GM10266 (cell line): Measurements from ENCODE around the gene CHST9.

ENCODE experiments used
- DNase-seq: peaks from one replicate; pipeline ENCODE4 v3.0.0; 2012; ENCODE audit errors: extremely low spot score
- TF ChIP-seq, protein P1 (sequence below): IDR thresholded peaks from 2 replicates; pipeline ENCODE4 v1.5.1; 2012; ENCODE audit warnings: mild to moderate bottlenecking, low read depth; ENCODE audit not compliant: control insufficient read depth, insufficient read depth; ENCODE audit errors: missing control alignments

CHST9 gene

DNA sequence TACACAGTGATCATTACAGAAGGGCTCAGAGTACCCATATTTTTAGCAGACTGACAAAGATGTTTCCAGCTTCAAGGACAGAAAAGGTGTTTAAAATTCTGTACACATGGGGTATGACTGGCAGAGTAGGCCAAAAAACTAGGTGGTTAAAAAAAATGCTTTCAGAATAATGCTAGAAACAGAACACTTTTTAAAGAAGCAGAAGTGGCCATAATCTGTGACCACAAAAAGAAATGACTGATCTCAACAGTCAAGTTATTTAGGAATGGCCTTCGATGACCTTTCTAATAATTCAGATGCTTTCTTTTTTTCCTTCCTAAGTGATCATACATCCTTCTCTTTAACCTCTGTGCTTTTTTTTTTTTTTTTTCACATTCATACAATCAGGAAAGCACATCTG, 315.5 kb downstream of the CHST9 start:
- TF ChIP-seq, protein P1, sequence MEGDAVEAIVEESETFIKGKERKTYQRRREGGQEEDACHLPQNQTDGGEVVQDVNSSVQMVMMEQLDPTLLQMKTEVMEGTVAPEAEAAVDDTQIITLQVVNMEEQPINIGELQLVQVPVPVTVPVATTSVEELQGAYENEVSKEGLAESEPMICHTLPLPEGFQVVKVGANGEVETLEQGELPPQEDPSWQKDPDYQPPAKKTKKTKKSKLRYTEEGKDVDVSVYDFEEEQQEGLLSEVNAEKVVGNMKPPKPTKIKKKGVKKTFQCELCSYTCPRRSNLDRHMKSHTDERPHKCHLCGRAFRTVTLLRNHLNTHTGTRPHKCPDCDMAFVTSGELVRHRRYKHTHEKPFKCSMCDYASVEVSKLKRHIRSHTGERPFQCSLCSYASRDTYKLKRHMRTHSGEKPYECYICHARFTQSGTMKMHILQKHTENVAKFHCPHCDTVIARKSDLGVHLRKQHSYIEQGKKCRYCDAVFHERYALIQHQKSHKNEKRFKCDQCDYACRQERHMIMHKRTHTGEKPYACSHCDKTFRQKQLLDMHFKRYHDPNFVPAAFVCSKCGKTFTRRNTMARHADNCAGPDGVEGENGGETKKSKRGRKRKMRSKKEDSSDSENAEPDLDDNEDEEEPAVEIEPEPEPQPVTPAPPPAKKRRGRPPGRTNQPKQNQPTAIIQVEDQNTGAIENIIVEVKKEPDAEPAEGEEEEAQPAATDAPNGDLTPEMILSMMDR = no peak
- DNase-seq = no peak

DNA sequence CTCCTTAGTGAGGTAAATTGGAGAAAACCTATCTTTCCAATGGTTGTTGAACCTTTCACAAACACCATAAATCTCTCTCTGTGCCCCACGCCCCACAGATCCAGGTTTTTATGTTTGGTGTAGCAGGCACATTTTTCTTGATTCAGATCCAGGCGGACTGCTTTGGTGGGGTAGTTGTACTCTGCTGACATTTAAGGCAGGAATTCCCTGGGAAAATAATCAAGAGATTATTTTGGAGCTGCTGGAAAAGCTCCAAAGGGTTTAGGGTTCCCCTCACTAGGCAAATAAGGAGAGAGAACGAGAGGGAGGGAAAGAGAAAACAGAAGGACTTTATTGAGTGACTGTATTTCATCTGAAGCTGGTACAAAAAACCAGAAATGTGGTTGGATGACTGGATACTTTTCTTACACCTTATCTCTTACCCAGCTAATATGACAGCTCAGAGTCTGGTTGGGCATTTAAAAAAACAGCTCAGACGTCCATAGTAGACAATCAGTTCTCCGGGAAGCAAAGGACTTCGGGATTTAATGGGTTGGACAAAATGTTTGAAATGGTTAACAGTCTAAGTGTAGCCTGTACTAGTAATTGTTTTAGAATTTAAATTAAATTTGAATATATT, 316.0 kb downstream of the CHST9 start:
- TF ChIP-seq, protein P1 = no peak
- no peak for DNase-seq

DNA sequence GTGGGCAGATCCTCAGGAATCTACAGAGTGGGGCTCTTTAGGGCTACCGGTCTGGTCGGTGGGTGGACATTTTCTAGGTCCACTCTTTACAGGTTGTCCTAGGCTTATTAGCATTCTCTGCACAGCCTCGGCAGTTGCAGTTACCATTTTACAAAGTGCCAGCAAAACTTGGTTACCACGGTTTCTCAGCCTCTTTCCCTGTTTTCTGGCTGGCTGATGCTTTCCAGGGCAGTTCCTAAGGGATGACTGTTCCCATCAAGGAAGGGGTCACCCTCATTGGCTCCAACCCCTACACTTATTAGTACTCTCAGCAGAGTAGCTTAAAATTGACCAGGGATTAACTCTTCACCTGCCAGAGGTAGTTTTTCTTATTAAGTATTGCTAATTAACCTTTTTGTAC, 317.6 kb downstream of the CHST9 start:
- TF ChIP-seq, protein P1 = no peak
- no peak for DNase-seq

DNA sequence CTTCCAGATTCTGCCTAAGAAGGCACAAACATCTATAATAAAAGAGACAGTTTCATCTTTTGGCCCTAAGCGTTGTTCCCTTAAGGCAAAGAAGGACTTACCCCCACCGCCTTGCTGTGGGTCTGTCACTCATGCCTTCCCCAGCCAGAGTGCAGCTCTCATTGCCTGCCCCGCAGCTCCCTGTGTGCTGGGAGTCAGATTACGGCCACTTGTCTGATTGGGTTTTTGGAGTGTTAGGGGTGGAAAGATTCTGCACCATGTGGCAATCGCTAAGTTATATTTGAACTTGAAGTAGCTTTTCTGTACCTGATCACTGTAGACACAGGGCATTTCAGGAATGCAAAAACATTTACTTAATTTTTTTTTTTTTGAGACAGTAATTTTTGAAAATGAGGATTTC, 319.6 kb downstream of the CHST9 start, which contains the start of gene AQP4:
Gene AQP4 (minus strand): TSS at position 151 of the 400 bp plus-strand sequence. CDS start 18 bp downstream, at position 133.
- no peak for DNase-seq
- TF ChIP-seq, protein P1 = no peak

DNA sequence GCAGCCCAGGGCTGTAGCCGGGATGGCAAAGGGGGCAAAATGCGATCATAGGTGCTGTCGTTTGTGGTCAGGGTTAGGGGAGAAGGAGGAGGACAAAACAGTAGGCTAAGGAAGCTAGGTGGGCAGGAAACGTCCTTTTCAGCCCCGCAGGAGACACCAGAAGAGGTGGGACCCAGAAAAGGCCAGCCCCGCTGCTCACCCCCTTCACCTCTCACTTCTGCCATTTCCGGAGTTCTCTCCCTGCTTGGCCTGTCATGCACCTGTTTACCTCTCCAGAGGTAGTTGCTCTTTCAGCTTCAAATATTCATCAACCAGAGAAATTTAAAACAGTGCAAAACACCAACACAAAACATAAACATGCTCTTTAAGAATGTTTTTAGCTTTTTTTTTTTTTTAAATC, 320.4 kb downstream of the CHST9 start:
- TF ChIP-seq, protein P1 = no peak
- no peak for DNase-seq

DNA sequence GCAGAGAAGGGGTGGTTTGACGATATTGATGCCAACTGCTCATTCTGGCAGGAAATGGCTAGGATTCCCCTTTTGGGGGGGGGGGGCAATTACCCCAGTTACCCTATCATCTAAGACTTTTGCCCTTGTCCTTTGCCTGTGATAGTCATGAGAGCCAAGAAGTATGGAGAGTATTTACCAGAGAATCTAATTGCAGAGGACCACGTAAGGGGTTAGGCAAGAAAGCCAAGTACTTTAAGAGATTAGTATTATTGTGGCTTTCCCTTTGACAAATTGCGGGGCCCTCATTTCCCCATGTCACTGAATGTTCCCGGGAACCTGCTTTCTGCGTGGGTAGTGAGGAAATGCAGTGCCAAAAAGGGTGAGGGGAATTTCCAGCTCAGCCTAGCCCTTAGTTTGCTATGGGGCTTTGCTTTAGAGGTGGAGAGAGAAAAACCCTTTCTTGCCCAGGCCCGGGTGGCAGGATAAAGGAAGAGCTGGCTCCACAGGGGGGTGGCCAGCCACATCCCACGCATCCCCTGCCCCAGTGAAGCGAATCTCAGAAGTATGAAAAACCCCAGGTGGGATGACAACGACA, 321.1 kb downstream of the CHST9 start:
- TF ChIP-seq, protein P1 = no peak
- no peak for DNase-seq

DNA sequence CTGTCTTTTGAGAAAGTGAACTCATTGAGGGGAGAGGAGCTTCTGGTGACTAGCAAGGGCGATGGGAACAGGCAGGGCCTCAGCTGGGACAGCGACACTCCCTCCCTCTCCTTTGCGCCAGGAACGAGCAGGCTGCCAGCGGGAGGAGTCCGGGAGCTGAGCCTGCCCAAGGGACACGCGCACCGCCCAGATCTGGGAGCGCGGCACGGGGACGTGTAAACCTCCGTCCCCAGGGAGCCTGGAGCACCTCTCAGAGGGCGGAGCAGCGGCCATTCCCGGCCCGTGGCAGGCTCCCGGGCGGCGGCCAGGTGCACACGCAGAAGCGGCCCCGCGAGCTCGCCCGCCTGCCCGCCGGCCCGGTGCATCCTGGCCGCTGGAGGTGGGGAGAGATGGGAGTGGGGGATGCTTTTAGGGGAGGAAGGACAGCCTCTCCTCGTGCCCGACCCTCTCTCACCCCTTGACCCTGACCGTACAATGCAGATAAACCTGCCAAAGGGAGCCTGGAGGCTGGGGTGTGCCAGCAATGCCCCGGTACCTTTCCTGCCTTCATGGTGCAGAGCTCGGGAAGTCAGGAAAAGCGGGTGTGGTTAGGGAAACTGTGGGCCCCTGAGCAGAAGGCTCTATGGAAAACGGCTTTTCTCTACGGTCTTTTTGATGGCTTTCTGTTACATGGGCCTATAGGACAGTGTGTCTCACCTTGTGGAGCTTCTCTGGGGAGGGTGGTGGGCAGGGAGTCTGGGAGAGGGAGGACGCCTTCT, 321.8 kb downstream of the CHST9 start:
- TF ChIP-seq, protein P1 = no peak
- no peak for DNase-seq
